Neural crest cell (in vitro differentiated cells): ENCODE data around the gene EML1. TPM values are rescaled to one million over a fixed set of nuclear protein-coding genes. Genes with fewer than 3 reads are reported as not detected.
A peak's percentile ranks its signal among the peaks of the same experiment; 100 is the strongest.

Source experiments
- DNase-seq: peaks from one replicate; pipeline ENCODE4 v3.0.0; 2021; ENCODE audit warnings: low read depth, mixed read lengths, low spot score
- H3K27ac Mint-ChIP-seq: one replicate; pipeline ENCODE4 v1.8.0; 2021; ENCODE audit warnings: mild to moderate bottlenecking, mixed read lengths; ENCODE audit not compliant: unreplicated experiment
- H3K27me3 Mint-ChIP-seq: 2 replicates; pipeline ENCODE4 v1.8.0; 2021; ENCODE audit warnings: low read depth, mild to moderate bottlenecking, mixed read lengths
- H3K36me3 Mint-ChIP-seq: 2 replicates; pipeline ENCODE4 v1.8.0; 2021; ENCODE audit warnings: low read depth, mild to moderate bottlenecking, mixed read lengths
- H3K4me1 Mint-ChIP-seq: 2 replicates; pipeline ENCODE4 v1.8.0; 2021; ENCODE audit warnings: mixed read lengths
- H3K4me3 Mint-ChIP-seq: one replicate; pipeline ENCODE4 v1.8.0; 2021; ENCODE audit warnings: mild to moderate bottlenecking, mixed read lengths
- H3K9me3 Mint-ChIP-seq: 2 replicates; pipeline ENCODE4 v1.8.0; 2021; ENCODE audit warnings: mixed read lengths
- total RNA-seq: library from RNA; stranded (reverse); gene quantifications from 2 replicates; pipeline ENCODE4 v1.2.1, GENCODE V29; 2021
- TF ChIP-seq, protein P1 (sequence below): fragments of 200-600 bp; sonication (generic); conservative IDR thresholded peaks from 2 replicates; pipeline ENCODE4 v1.5.0; 2021; ENCODE audit warnings: antibody characterized with exemption, mild to moderate bottlenecking

EML1 gene
- total RNA-seq, 1 donor from 2014 or later: 40.1 TPM

DNA sequence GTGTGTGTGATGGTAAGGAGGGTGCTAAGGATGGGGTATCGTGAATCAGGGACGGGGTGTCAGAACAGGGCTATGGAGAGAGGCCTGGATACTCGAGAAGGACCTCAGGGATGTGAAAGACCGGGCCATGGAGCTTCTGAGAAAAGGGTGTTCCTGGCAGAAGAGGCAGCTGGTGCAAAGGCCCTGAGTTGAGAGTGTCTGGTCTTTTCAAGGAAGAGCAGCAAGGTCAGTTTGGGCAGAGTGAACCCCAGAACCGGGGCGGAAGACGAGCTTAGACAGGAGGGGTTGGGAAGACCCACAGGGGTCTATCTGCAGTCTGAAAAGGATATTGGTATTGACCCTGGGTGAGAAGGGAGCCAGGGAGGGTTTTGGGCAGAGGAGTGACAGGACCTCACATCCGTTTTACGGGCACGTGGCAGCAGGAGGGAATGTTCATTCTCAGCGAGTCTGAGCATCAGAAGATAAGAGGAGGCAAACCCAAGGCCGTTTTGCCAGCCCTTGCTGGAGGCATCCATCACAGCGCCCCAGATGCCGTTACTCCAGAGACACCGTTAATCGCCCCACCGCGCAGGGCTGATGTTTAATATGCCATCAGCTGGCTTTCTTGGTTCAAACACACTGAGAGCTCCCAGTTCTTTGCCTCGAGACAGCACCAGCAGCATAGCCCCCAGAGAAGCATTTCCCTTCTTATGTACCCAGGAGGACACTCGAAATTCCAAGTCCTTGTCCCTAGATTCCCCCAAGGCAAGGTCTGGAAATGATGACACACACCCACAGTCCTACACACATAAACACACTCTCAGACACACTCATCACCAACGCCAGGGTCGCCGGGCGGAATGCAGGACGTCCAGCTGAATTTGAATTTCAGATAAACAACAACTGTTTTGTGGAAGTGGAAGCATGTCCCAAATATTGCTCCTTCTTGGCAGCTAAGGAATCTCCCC, 41.4 kb upstream of the EML1 start:
- TF ChIP-seq, protein P1, sequence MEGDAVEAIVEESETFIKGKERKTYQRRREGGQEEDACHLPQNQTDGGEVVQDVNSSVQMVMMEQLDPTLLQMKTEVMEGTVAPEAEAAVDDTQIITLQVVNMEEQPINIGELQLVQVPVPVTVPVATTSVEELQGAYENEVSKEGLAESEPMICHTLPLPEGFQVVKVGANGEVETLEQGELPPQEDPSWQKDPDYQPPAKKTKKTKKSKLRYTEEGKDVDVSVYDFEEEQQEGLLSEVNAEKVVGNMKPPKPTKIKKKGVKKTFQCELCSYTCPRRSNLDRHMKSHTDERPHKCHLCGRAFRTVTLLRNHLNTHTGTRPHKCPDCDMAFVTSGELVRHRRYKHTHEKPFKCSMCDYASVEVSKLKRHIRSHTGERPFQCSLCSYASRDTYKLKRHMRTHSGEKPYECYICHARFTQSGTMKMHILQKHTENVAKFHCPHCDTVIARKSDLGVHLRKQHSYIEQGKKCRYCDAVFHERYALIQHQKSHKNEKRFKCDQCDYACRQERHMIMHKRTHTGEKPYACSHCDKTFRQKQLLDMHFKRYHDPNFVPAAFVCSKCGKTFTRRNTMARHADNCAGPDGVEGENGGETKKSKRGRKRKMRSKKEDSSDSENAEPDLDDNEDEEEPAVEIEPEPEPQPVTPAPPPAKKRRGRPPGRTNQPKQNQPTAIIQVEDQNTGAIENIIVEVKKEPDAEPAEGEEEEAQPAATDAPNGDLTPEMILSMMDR: no peak
- Mint-ChIP-seq H3K27ac (peak overlapping the region; percentile 45), H3K4me1 (peaks cover 32% of the 10 kb centered on the region), H3K36me3 (no peaks in the 10 kb centered on the region), H3K4me3 (no peak overlapping the region), H3K9me3 (no peaks in the 10 kb centered on the region), H3K27me3 (no peaks in the 10 kb centered on the region)
- no peak for DNase-seq

DNA sequence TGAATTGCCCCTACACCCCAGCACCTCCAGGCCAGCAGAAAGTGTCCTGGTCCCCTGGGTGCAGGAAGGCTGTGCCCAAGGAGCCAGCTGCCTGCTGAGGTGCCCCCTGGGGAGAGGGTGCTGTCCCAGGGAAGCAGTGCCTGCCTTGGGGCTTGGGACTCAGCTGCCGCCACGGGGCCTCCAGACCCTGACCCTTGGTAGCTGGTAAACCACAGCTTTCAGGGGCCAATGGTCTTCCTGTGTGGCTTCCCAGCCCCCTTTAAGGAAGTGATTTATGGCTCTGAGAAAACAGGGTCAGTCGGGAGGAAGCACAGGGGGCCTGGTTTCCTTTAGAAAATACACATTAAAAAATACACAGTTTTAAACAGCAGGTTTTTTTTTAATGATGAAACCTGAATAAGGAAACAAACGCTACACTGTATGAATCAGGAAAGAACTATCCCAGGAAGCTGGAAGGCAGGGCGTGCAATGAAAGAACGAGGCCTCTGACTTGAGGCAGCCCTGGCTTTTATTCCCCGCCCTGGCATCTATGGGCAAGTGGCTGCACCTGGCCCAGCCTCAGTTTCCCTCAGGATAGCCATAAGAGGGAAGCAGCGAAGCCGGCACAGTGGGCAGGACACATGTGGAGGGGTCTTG, 40.6 kb upstream of the EML1 start:
- TF ChIP-seq, protein P1: no peak
- H3K36me3 Mint-ChIP-seq: no peaks in the 10 kb centered on the region
- H3K27ac Mint-ChIP-seq: peak overlapping the region; percentile 12
- H3K4me1 Mint-ChIP-seq: peaks cover 32% of the 10 kb centered on the region
- no peaks in the 10 kb centered on the region for H3K9me3 Mint-ChIP-seq
- no peak overlapping the region for H3K4me3 Mint-ChIP-seq
- no peaks in the 10 kb centered on the region for H3K27me3 Mint-ChIP-seq
- no peak for DNase-seq

DNA sequence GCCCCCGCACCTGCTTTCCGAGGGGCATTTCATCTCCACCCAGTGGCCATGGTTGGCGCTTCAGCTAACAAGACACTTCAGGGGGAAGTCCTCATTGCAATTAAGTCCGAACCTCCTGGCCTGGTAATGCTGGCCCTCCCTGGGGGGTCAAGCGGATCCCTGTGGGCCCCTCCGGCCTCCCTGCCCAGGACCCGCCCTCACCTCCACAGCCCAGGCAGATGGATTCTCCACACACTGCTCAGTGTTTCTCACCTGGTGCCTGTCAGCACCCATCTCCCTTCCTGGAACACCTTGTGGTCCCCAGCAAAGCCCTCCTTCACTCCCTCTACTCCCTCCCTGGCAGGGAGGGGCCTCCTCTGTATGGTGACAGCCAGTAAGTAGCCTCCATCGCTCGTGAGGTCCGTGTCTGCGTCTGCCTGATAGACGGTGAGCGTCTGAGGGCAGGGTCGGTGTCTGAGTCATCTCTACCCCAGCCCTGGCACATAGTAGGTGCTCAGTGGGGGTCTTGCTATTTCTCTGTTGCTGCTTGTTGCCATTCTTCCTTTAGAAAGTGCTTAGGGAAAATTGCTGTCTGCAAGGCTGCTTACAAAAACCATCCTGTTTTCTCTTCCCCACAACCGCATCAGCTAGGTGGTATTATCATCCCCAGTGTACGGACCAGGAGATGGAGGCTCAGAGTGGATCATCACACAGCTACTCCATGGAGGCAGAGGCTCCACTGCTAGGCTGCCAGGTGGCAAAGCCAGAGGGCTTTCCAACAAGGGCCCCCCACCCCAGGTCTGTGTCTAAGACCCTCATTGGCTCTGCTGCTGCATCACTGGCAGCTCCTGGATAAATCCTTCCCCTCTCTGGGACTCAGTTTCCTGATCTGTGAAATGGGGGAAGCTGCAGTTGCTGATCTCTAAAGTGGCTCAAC, 39.7 kb upstream of the EML1 start:
- no peak for DNase-seq
- Mint-ChIP-seq H3K4me1 (peaks cover 39% of the 10 kb centered on the region), H3K9me3 (no peaks in the 10 kb centered on the region), H3K4me3 (no peak overlapping the region), H3K36me3 (no peaks in the 10 kb centered on the region), H3K27ac (peak overlapping the region; percentile 30), H3K27me3 (no peaks in the 10 kb centered on the region)
- TF ChIP-seq, protein P1: no peak

DNA sequence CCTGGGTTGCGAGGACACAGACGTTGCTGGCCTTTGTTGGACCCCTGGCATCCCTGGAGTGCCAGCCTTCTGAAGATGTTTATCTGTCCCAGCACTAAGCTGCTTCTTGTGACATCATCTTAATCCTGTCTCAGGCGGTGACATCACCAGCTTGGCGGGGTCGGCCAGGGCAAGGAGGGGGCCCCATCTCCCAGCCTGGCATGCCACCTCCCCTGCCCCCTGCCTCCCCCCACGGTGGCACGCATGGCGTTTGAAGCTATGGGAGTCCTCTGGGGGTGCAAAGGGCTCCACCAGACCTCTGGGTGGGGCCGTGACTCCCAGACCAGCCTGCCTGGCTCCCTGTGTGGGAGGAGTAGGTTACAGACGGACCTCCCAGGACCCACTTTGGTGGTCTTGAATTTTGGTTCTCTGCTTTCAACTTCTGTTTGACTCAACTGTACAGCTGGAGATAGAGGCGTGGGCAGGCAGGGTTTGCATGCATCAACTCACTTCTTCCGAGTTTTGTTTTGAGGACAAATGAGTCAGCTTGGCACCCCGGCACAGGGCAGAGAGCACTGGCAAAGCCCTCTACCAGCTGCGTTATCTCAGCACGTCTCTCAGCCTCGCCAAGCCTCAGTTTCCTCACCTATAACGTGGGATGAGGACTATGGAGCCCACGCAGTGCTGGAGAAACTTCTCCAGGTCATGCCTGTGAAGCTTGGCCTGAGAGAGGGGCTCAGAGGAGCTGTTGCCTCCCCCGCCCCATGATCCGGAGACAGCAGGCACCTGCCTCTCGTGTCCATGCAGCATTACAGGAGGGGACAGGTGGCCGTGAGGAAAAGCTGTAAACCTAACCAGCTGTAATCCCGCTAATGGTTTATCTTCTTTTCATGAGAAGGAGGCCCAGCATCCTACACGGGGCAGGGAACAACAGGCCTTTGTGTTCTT, 38.8 kb upstream of the EML1 start:
- Mint-ChIP-seq H3K36me3 (no peaks in the 10 kb centered on the region), H3K4me1 (peaks cover 48% of the 10 kb centered on the region), H3K9me3 (no peaks in the 10 kb centered on the region), H3K27me3 (no peaks in the 10 kb centered on the region), H3K4me3 (no peak overlapping the region), H3K27ac (no peak overlapping the region)
- DNase-seq: no peak
- TF ChIP-seq, protein P1: no peak
